Stimulated activated naive CD8-positive, alpha-beta T cell treated with anti-CD3 and anti-CD28 coated beads, Interleukin-15, Interleukin-2, amounts not matched to agents 100 U/mL and 50 U/mL, for 24 hours (primary cell): Measurements from ENCODE around the gene CT45A2.
"Not testable (repeated sequence)": the region's sequence is repeated elsewhere in the genome, so short reads cannot be mapped to it uniquely, and the experiment has no call there.

ENCODE experiments used
- ATAC-seq: fragments of 150-1000 bp; cut with Tn5 transposase; one replicate; pipeline ENCODE4 v1.10.0; 2021
- DNase-seq: peaks from one replicate; pipeline ENCODE4 v3.0.0; 2021

The CT45A2 gene, protein sequence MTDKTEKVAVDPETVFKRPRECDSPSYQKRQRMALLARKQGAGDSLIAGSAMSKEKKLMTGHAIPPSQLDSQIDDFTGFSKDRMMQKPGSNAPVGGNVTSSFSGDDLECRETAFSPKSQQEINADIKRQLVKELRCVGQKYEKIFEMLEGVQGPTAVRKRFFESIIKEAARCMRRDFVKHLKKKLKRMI

DNA sequence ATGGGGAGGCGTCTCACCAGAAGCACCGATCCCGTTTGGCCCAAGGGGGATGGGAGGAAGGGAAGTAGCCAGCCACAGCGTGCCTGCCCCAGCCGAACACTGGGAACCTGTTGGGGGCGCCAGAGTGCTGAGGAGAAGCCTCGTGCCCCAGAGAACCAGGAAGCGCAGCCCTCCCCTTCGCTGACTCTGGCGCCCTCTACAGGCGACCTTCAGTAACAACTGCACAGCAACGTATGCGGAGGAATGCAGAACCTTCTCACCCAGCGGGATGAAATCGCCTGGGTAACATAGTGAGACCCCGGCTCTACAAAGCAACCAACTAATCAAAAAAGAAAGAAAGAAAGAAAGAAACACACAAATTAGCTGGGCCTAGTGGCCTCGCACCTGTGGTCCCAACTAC lies at the start of gene CT45A2:
CT45A2 (minus strand) TSS at position 101 of the 400 bp plus-strand sequence. CDS start 3,747 bp downstream, outside the sequence.
- DNase-seq, ATAC-seq: not testable (repeated sequence)

DNA sequence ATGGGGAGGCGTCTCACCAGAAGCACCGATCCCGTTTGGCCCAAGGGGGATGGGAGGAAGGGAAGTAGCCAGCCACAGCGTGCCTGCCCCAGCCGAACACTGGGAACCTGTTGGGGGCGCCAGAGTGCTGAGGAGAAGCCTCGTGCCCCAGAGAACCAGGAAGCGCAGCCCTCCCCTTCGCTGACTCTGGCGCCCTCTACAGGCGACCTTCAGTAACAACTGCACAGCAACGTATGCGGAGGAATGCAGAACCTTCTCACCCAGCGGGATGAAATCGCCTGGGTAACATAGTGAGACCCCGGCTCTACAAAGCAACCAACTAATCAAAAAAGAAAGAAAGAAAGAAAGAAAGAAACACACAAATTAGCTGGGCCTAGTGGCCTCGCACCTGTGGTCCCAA lies 34.6 kb upstream of the CT45A2 start, which contains the start of gene CT45A8:
CT45A8 (minus strand) TSS at position 101 of the 400 bp plus-strand sequence. CDS start 3,755 bp downstream, outside the sequence.
- DNase-seq, ATAC-seq: not testable (repeated sequence)

DNA sequence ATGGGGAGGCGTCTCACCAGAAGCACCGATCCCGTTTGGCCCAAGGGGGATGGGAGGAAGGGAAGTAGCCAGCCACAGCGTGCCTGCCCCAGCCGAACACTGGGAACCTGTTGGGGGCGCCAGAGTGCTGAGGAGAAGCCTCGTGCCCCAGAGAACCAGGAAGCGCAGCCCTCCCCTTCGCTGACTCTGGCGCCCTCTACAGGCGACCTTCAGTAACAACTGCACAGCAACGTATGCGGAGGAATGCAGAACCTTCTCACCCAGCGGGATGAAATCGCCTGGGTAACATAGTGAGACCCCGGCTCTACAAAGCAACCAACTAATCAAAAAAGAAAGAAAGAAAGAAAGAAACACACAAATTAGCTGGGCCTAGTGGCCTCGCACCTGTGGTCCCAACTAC lies 17.4 kb upstream of the CT45A2 start, which contains the start of gene CT45A7:
CT45A7 (minus strand) TSS at position 101 of the 400 bp plus-strand sequence. CDS start 3,747 bp downstream, outside the sequence.
- not testable (repeated sequence) for ATAC-seq, DNase-seq

DNA sequence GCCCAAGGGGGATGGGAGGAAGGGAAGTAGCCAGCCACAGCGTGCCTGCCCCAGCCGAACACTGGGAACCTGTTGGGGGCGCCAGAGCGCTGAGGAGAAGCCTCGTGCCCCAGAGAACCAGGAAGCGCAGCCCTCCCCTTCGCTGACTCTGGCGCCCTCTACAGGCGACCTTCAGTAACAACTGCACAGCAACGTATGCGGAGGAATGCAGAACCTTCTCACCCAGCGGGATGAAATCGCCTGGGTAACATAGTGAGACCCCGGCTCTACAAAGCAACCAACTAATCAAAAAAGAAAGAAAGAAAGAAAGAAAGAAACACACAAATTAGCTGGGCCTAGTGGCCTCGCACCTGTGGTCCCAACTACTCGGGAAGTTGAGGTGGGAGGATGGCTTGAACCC lies 17.1 kb downstream of the CT45A2 start, which contains the start of gene CT45A6:
CT45A6 (minus strand) TSS at position 101 of the 400 bp plus-strand sequence. CDS start 3,794 bp downstream, outside the sequence.
- DNase-seq, ATAC-seq: not testable (repeated sequence)

DNA sequence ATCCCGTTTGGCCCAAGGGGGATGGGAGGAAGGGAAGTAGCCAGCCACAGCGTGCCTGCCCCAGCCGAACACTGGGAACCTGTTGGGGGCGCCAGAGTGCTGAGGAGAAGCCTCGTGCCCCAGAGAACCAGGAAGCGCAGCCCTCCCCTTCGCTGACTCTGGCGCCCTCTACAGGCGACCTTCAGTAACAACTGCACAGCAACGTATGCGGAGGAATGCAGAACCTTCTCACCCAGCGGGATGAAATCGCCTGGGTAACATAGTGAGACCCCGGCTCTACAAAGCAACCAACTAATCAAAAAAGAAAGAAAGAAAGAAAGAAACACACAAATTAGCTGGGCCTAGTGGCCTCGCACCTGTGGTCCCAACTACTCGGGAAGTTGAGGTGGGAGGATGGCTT lies 34.4 kb downstream of the CT45A2 start, which contains the start of gene CT45A5:
CT45A5 (minus strand) TSS at position 101 of the 400 bp plus-strand sequence. CDS start 3,774 bp downstream, outside the sequence.
- ATAC-seq, result not testable (repeated sequence)

DNA sequence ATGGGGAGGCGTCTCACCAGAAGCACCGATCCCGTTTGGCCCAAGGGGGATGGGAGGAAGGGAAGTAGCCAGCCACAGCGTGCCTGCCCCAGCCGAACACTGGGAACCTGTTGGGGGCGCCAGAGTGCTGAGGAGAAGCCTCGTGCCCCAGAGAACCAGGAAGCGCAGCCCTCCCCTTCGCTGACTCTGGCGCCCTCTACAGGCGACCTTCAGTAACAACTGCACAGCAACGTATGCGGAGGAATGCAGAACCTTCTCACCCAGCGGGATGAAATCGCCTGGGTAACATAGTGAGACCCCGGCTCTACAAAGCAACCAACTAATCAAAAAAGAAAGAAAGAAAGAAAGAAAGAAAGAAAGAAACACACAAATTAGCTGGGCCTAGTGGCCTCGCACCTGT lies 51.7 kb downstream of the CT45A2 start, which contains the start of gene CT45A3:
CT45A3 (minus strand) TSS at position 101 of the 400 bp plus-strand sequence. CDS start 3,747 bp downstream, outside the sequence.
- not testable (repeated sequence) for DNase-seq, ATAC-seq

More for the DNA sequence above, 34.4 kb downstream of the CT45A2 start, which contains the start of gene CT45A5:
- not testable (repeated sequence) for DNase-seq
